NCI-H146 treated with DMSO at 0.1 percent for 48 hours (cell line): ENCODE data around the gene KRTAP22-1.

Experiments
- DNase-seq: peaks from one replicate; lab custom pipeline; 2025; ENCODE audit not compliant: unreplicated experiment; lab: John Stamatoyannopoulos, UW

The KRTAP22-1 gene

GRCh38 chr21:30600787-30601186 lies at the start of gene KRTAP22-1:
Gene KRTAP22-1, plus strand, starts transcription at chr21:30601087.
- DNase-seq: no peak

GRCh38 chr21:30552782-30553181 lies 48.1 kb upstream of the KRTAP22-1 start:
- no peak for DNase-seq

GRCh38 chr21:30555095-30555494 lies 45.8 kb upstream of the KRTAP22-1 start:
- no peak for DNase-seq

- DNase-seq: no peak
Observed at GRCh38 chr21:30561264-30561895, 39.5 kb upstream of the KRTAP22-1 start, which contains the start of gene KRTAP19-7. Gene KRTAP19-7, minus strand, starts transcription at chr21:30561314. Its CDS starts 25 bp downstream, at chr21:30561289.

- DNase-seq: no peak
Observed at GRCh38 chr21:30561957-30562356, 38.9 kb upstream of the KRTAP22-1 start.

- no peak for DNase-seq
Observed at GRCh38 chr21:30563072-30563471, 37.8 kb upstream of the KRTAP22-1 start.

- DNase-seq: no peak
Observed at GRCh38 chr21:30563630-30564029, 37.3 kb upstream of the KRTAP22-1 start.

GRCh38 chr21:30567617-30568016 lies 33.3 kb upstream of the KRTAP22-1 start:
- no peak for DNase-seq

GRCh38 chr21:30577766-30578165 lies 23.1 kb upstream of the KRTAP22-1 start:
- DNase-seq: no peak

- no peak for DNase-seq
Observed at GRCh38 chr21:30579346-30579745, 21.5 kb upstream of the KRTAP22-1 start.

- DNase-seq: no peak
Observed at GRCh38 chr21:30580132-30580531, 20.8 kb upstream of the KRTAP22-1 start.

- no peak for DNase-seq
Observed at GRCh38 chr21:30582870-30583269, 18.0 kb upstream of the KRTAP22-1 start.

GRCh38 chr21:30590297-30590696 lies 10.6 kb upstream of the KRTAP22-1 start, which contains the start of gene KRTAP22-2:
Gene KRTAP22-2, minus strand, starts transcription at chr21:30590397.
- no peak for DNase-seq

- no peak for DNase-seq
Observed at GRCh38 chr21:30592140-30592539, 8.7 kb upstream of the KRTAP22-1 start, which contains the start of gene KRTAP6-3. Gene KRTAP6-3, plus strand, starts transcription at chr21:30592440. Its CDS starts 6 bp downstream, at chr21:30592446.

- no peak for DNase-seq
Observed at GRCh38 chr21:30598802-30599201, 2.1 kb upstream of the KRTAP22-1 start, which contains the start of gene KRTAP6-2. Gene KRTAP6-2, minus strand, starts transcription at chr21:30598902. Its CDS starts 28 bp downstream, at chr21:30598874.

- DNase-seq: no peak
Observed at GRCh38 chr21:30605968-30606367, 5.1 kb downstream of the KRTAP22-1 start.

GRCh38 chr21:30612132-30612531 lies 11.2 kb downstream of the KRTAP22-1 start:
- DNase-seq: no peak

- DNase-seq: no peak
Observed at GRCh38 chr21:30613836-30614235, 12.9 kb downstream of the KRTAP22-1 start, which contains the start of gene KRTAP6-1. Gene KRTAP6-1, minus strand, starts transcription at chr21:30613930. Its CDS starts 26 bp downstream, at chr21:30613904.

GRCh38 chr21:30615199-30615598 lies 14.3 kb downstream of the KRTAP22-1 start:
- no peak for DNase-seq

GRCh38 chr21:30616125-30616524 lies 15.2 kb downstream of the KRTAP22-1 start, which contains the start of gene KRTAP20-1:
Gene KRTAP20-1, plus strand, starts transcription at chr21:30616425. Its CDS starts 30 bp downstream, at chr21:30616455.
- no peak for DNase-seq

- no peak for DNase-seq
Observed at GRCh38 chr21:30620080-30620479, 19.2 kb downstream of the KRTAP22-1 start.

GRCh38 chr21:30620522-30620921 lies 19.6 kb downstream of the KRTAP22-1 start, which contains the start of gene KRTAP20-4:
Gene KRTAP20-4, plus strand, starts transcription at chr21:30620627.
- DNase-seq: no peak
